GM21390 (cell line): ENCODE measurements around the gene ZBTB12.
"Not testable (repeated sequence)": the region's sequence is repeated elsewhere in the genome, so short reads cannot be mapped to it uniquely, and the experiment has no call there.

Experiments used
- ATAC-seq: cut with Tn5 transposase; IDR thresholded peaks from one replicate; pipeline ENCODE4 v1.9.1; 2021; ENCODE audit not compliant: unreplicated experiment

ZBTB12 gene

GRCh38 chr6:31922942-31923341 is 21.1 kb upstream of the ZBTB12 start:
- ATAC-seq, result no peak

DNA sequence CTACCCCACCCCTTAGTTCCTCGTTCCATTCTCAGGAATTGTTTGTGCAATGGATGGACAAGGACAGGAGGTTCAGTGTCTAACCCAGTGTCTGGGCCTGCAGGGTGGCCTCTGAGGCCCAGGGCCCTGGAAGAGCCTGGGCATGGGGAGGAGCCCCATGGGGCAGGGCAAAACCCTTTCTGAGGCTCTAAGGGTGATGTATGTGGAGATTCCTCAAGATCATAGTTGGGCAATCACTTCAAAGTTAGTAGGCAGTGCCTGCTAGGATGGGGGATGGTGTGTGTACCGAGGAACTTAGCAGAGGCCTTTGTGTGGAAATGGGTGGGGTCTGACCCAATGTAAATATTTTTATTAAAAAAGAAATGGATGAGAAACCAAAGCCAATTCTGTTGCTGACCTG is 18.9 kb upstream of the ZBTB12 start:
- ATAC-seq, result no peak

GRCh38 chr6:31919624-31920303 is 17.9 kb upstream of the ZBTB12 start:
- ATAC-seq, result no peak

GRCh38 chr6:31918069-31918720 is 16.3 kb upstream of the ZBTB12 start:
- ATAC-seq, result no peak

DNA sequence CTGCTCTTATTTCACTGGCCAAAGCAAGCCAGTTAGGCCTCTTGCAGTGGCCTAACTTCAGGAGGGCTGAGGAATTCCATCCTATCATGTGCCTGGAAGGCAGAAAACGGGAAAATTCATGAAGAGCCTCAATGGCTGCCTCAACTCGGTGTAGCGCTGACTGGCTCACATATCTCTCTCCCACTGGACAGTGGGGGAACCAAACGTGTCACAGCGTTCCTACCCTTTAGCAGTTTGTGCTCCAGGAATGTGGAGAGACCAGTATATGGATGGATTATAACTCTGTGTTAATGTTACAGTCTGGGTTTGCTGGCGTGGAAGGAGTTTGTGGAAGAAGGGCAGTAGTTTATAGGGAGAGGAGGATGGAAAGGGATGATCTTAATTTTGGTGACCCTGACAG is 13.9 kb upstream of the ZBTB12 start:
- no peak for ATAC-seq

- no peak for ATAC-seq
Measured at GRCh38 chr6:31915351-31915750, 13.5 kb upstream of the ZBTB12 start.

DNA sequence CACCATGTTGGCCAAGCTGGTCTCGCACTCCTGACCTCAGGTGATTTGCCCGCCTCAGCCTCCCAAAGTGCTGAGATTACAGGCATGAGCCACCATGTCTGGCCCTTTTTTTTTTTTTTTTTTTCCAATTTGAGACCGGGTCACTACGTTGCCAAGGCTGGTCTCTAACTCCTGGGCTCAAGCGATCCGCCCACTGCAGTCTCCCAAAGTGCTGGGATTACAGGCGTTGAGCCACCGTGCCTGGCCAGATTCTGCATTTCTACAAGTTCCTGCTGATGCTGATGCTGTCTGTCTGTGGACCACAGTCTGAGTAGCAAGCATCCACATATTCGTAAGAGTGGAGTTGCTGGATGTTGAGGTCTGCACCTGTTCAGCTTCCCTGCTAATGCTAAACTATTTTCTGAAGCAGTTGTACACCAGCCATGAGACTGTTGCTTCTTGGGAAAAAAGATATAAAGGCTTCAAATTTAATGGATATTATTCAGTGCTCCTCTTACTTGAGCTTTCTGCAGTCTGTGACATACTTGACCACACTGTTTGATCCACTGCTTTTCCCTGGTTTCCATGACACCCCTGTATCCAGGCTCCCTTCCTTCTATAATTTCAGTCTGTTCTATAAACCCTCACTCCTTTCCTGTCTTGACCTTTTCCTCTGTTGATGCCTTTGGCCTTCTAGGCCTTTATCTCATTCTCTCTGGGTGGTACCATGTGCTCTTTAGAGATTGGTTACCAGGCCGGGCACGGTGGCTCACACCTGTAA is 10.1 kb upstream of the ZBTB12 start:
- ATAC-seq, result no peak

DNA sequence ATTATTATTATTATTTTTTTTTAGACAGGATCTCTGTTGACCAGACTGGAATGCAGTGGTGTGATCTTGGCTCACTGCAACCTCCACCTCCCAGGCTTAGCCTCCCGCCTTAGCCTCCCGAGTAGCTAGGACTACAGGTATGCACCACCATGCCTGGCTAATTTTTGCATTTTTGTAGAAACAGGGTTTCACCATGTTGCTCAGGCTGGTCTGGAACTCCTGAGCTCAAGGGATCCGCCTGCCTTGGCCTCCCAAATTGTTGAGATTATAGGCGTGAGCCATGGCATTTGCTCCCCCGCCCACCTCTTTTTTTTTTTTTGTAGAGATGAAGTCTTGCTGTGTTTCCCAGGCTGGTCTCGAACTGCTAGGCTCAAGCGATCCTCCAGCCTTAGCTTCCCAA is 7.4 kb upstream of the ZBTB12 start:
- not testable (repeated sequence) for ATAC-seq

DNA sequence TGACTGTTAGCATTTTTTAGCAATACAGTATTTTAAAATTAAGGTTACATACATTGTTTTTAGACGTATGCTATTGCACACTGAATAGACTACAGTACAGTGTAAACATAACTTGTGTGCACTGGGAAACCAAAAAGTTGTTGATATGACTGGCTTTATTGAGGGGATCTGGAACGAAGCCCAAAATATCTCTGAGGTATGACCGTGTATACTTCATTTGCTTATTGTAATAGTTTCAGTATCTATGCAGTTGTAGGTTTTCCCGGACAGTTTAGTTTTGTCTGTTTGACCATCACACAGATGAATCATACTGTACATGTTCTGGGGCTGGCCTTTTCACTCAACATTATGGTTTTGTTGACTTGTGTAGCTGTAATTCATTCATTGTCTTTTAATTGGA is 6.9 kb upstream of the ZBTB12 start:
- ATAC-seq, result peak; percentile 82

- ATAC-seq, result not testable (repeated sequence)
Measured at GRCh38 chr6:31908255-31908654, 6.4 kb upstream of the ZBTB12 start.

DNA sequence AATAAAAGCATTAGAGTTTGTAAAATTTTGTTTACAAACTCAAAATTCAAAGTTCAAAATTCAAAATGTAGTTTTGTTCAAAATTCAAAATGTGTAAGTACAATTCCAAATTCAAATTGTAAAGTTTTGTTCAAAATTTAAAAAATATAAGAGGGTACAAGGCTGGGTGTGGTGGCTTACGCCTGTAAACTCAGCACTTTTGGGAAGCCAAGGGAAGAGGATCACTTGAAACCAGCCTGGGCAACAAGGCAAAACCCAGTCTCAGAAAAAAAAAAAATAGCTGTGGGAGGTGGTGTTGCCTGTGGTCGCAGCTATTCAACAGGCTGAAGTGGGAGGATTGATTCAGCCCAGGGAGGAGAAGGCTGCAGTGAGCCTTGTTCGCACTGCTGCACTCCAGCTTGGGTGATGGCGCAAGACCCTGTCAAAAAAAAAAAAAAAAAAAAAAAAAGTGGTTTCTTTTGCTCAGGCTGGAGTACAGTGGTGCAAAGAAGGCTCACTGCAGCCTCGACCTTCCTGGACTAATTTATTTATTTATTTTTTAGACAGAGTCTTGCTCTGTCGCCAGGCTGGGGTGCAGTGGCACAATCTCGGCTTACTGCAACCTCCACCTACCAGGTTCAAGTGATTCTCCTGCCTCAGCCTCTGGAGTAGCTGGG is 5.4 kb upstream of the ZBTB12 start:
- ATAC-seq, result no peak

DNA sequence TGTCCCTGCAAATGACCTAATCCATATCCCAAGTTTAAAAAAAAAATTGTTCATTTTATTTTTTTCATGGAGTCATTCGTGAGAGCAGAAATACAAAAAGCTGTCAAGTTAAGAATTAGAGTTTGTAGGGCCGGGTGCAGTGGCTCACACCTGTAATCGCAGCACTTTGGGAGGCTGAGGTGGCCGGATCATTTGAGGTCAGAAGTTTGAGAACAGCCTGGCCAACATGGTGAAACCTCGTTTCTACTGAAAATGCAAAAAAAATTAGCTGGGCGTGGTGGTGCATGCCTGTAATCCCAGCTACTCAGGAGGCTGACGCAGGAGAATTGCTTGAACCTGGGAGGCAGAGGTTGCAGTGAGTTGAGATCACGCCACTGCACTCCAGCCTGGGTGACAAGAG is 4.8 kb upstream of the ZBTB12 start:
- ATAC-seq, result not testable (repeated sequence)

DNA sequence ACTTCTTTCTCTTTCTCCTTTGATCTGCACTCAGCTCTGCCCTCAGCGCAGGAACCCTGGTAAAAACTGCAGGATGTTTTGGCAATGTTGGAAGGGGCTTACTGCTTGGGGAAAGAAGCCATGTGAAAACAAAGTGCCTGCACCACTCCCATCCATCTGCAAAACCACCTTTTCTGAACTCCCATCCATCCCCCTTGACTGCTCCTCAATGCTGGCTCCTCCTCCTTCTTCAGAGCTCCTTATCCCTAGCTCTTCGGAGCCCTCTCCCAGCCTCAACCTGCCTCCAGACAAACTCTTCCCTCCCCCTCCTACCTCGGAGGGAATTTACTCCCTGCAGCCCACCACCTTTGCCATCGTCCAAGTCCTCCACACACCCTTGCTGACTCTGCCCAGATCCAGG is 4.2 kb upstream of the ZBTB12 start:
- ATAC-seq, result no peak

GRCh38 chr6:31905041-31905440 is 3.2 kb upstream of the ZBTB12 start:
- ATAC-seq, result no peak

- no peak for ATAC-seq
Measured at GRCh38 chr6:31903957-31904356, 2.1 kb upstream of the ZBTB12 start.

DNA sequence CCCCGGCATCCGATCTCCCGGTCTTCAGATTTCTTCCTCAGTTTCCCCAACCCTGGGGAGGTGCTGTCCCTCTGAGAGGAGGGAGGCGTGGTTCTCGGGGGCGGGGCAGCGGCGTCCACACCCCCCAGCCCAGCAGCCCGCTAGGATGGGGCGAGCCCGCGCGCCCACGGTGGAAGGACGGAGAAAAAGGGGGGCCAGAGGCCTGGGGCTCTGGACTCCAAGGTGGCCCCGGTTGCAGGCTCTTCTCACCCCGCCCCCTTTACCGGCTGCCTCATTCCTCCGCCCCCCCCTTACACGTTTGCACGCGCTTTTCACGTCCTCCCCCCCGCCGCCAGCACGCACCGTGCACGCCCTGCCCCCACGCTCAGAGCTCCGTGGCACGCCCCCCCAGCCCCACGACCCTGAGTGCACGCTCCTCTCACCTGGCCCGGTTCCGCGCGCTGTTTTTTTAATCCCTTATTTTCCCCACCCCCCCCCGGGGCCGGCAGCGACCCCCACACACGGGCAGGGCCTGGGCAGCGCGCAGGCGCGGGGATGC is 402 bp downstream of the ZBTB12 start:
- no peak for ATAC-seq

- no peak for ATAC-seq
Measured at GRCh38 chr6:31900917-31901414, 920 bp downstream of the ZBTB12 start.

DNA sequence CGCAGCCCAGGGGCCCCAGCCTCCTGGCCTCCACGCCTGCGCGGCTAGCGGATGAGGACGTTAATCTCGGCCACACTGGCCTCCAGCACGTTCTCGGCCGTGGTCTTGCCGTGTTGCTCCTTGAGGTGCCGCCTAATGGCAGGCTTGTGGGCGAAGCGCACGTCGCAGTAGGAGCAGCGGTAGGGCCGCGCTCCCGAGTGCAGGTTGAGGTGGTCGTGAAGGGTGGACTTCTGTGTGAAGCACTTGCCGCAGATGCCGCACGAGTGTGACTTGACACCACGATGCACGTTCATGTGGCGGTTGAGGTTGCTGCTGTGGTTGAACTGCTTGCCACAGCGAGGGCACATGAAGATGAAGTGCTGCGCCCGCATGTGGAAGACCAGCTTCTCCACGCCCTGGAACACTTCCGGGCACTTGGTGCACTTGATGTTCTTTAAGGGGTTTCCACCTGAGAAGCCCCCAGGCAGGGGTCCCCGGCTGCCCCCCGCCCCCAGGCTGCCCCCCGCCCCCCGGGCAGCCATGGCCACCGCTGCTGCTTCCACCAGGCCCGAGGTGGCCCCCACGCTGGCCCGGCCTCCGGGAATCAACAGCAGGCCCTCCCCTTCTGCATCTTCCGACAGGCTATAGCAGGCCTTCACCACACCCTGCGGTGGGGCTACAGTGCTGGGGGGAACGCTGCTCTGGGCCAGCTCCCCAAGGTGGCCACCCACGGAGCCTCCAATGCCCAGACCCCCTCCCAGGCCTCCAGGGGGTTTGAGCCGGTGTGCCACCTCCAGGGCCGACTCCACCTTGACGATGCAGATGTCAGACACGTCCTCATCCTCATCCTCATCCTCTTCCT is 1.8 kb downstream of the ZBTB12 start:
- no peak for ATAC-seq

DNA sequence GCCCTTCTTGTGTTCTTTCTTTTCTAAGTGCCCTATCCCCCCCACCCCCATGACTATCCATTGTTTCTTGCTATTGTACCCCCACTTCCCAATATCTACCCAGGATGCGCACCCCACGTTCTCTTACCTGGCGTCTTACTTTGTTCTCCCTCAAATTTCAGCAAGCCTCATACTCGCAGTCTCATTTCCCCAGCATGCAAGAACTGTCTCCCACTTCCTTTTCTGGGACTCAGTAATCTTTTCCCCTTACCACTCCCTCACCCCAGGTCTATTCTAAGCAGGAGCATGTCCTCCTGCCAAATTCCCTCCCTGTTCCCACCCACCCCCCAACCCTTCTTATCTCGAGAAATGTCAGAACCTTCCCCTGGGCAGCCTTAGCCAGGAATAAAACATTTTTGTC is 2.7 kb downstream of the ZBTB12 start:
- no peak for ATAC-seq

GRCh38 chr6:31898383-31899011 is 3.4 kb downstream of the ZBTB12 start:
- no peak for ATAC-seq
